Hepatocyte (in vitro differentiated cells): ENCODE measurements around the gene AREL1. TPM values are rescaled to one million over a fixed set of nuclear protein-coding genes. Genes with fewer than 3 reads are reported as not detected.
A peak's percentile ranks its signal among the peaks of the same experiment; 100 is the strongest.

ENCODE experiments used
- DNase-seq: peaks from one replicate; pipeline ENCODE4 v3.0.0-alpha.2; 2016; ENCODE audit warnings: low spot score
- H2AFZ ChIP-seq: fragments of 200-600 bp; sonication (generic); 2 replicates; pipeline ENCODE4 v1.6.0; 2016; ENCODE audit warnings: antibody characterized with exemption, mild to moderate bottlenecking
- H3K27ac ChIP-seq: fragments of 200-600 bp; sonication (generic); 2 replicates; pipeline ENCODE4 v1.5.1; 2016; ENCODE audit warnings: mild to moderate bottlenecking
- H3K27me3 ChIP-seq: fragments of 200-600 bp; sonication (generic); 2 replicates; pipeline ENCODE4 v1.6.1; 2016
- H3K36me3 ChIP-seq: fragments of 200-600 bp; sonication (generic); replicated peaks from 2 replicates; pipeline ENCODE4 v1.5.1; 2016; ENCODE audit warnings: low read depth; ENCODE audit not compliant: insufficient read depth
- H3K4me1 ChIP-seq: fragments of 200-600 bp; sonication (generic); 2 replicates; pipeline ENCODE4 v1.5.1; 2016; ENCODE audit warnings: mild to moderate bottlenecking, moderate library complexity; ENCODE audit not compliant: insufficient read depth
- H3K4me2 ChIP-seq: fragments of 200-600 bp; sonication (generic); 2 replicates; pipeline ENCODE4 v1.6.0; 2016
- H3K4me3 ChIP-seq: fragments of 200-600 bp; sonication (generic); 2 replicates; pipeline ENCODE4 v1.5.1; 2016; ENCODE audit warnings: mild to moderate bottlenecking
- H3K79me2 ChIP-seq: fragments of 200-600 bp; sonication (generic); 2 replicates; pipeline ENCODE4 v1.6.0; 2017; ENCODE audit warnings: mild to moderate bottlenecking
- H3K9me2 ChIP-seq: fragments of 200-600 bp; sonication (generic); replicated peaks from 2 replicates; pipeline ENCODE4 v1.6.0; 2017; ENCODE audit warnings: mild to moderate bottlenecking; ENCODE audit not compliant: insufficient read depth
- H3K9me3 ChIP-seq: fragments of 200-600 bp; sonication (generic); 2 replicates; pipeline ENCODE4 v1.5.1; 2016; ENCODE audit warnings: low read depth, mild to moderate bottlenecking
- H4K20me1 ChIP-seq: fragments of 200-600 bp; sonication (generic); 2 replicates; pipeline ENCODE4 v1.6.0; 2016; ENCODE audit warnings: mild to moderate bottlenecking; ENCODE audit not compliant: insufficient read depth, poor library complexity, severe bottlenecking
- CTCF ChIP-seq: fragments of 200-600 bp; sonication (generic); IDR thresholded peaks from 2 replicates; pipeline ENCODE4 v1.5.1; 2016; ENCODE audit warnings: antibody characterized with exemption, mild to moderate bottlenecking; ENCODE audit not compliant: poor library complexity
- EZH2 ChIP-seq: fragments of 200-600 bp; sonication (generic); IDR thresholded peaks from 2 replicates; pipeline ENCODE4 v1.6.1; 2016; ENCODE audit warnings: antibody characterized with exemption, mild to moderate bottlenecking, borderline replicate concordance
- EZH2phosphoT487 ChIP-seq: fragments of 200-600 bp; sonication (generic); IDR thresholded peaks from one replicate; pipeline ENCODE4 v1.6.1; 2018; ENCODE audit warnings: antibody characterized with exemption, mild to moderate bottlenecking, low read depth, moderate library complexity; ENCODE audit not compliant: unreplicated experiment, severe bottlenecking
- WGBS: methylation state at CpG from one replicate; pipeline ENCODE4 v1.1.6; 2016; ENCODE audit warnings: low lambda C conversion rate; ENCODE audit errors: missing lambda C conversion rate; 5-methylcytosine and 5-hydroxymethylcytosine counted together
- polyA plus RNA-seq: library from polyadenylated mRNA; unstranded; fragments of >200 nt; fragmentation: Nextera tagmentation; extraction: Ambion mirVana; gene quantifications from 2 replicates; pipeline ENCODE4 v1.2.1, GENCODE V29; 2016
- total RNA-seq: library from RNA; depleted of rRNA; stranded (reverse); fragments of >200 nt; gene quantifications from 2 replicates; pipeline ENCODE4 v1.2.3, GENCODE V29; 2014

Gene AREL1
- total and polyA plus RNA-seq, 2 experiments from 2014 or later = 11.4 to 31.7 TPM

DNA sequence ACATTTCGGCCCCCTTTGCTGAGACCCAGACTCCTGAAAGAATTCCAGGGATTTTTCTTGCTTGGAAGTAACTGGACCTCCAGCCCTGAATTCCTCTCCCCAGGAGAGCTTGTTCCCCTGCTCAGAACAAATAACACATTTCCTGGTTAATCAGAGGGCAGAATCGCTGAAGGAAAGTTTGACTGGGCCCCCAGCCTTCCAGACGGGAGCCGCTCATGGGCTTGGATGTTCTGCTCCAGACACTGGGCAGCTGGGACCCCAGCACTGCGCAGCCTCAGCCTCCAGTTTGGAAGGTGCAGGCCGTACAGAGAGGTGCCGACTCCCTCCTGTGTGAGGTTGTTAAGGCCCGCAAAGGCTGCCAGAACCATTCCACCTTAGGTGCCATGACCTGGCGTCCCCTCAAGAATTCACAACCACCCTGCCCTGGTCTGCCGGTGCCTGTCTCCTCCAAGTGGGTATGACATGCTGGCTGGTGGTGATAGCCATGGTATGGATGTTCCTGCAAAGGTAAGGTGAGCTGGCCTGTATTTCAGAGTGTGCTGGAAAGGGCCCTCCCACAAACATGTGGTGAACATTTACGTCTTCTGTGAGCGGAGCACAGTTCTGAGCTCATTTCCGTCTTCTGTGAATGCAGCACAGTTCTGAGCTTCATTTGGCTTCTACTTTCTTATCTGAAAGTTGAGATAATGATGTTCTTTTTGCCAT, 95.7 kb downstream of the AREL1 start:
- H3K4me3 ChIP-seq = no peak overlapping the region
- H3K27me3 ChIP-seq = peaks cover under 1% of the 10 kb centered on the region
- H3K4me1 ChIP-seq = peaks cover 25% of the 10 kb centered on the region
- WGBS = 80% methylated on average over 13 of the region's 13 CpGs
- H3K27ac ChIP-seq = peak overlapping the region; percentile 11
- no peaks in the 10 kb centered on the region for H3K36me3 ChIP-seq
- TF ChIP-seq CTCF = no peak
- no peak for TF ChIP-seq EZH2
- no peak for TF ChIP-seq EZH2phosphoT487
- no peaks in the 10 kb centered on the region for H3K9me2 ChIP-seq
- no peaks in the 10 kb centered on the region for H3K79me2 ChIP-seq
- no peak for DNase-seq
- H4K20me1 ChIP-seq = no peaks in the 10 kb centered on the region
- H2AFZ ChIP-seq = no peak overlapping the region
- H3K4me2 ChIP-seq = no peak overlapping the region
- no peaks in the 10 kb centered on the region for H3K9me3 ChIP-seq

DNA sequence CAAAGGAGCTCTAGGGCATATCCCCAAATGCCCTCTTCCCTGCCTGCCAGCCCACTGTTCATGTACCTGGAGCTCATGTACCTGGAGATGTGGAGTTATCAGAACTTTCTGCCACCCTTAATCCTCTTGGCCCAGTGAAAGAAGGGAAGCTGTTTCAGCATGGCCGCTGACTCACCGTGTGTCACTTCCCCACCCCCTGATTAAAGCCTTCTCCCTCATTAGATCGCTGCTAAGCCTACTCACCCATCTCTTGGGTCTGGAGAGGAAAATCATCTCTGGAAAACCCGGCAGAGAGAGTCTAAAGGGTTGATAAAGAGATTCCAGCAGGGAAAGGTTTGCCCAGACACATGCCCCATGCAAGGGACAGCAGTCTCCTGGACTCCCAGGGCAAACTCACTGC, 96.4 kb downstream of the AREL1 start:
- Histone ChIP-seq H2AFZ (no peak overlapping the region), H4K20me1 (no peaks in the 10 kb centered on the region), H3K4me1 (peaks cover 25% of the 10 kb centered on the region), H3K4me2 (no peak overlapping the region), H3K27ac (peak overlapping the region; percentile 11), H3K9me3 (no peaks in the 10 kb centered on the region), H3K27me3 (peaks cover 7% of the 10 kb centered on the region), H3K4me3 (no peak overlapping the region), H3K36me3 (no peaks in the 10 kb centered on the region), H3K79me2 (no peaks in the 10 kb centered on the region), H3K9me2 (no peaks in the 10 kb centered on the region)
- no peak for TF ChIP-seq EZH2
- no peak for TF ChIP-seq CTCF
- TF ChIP-seq EZH2phosphoT487 = no peak
- peak; percentile 61 for DNase-seq
- 48% methylated on average over 4 of the region's 4 CpGs for WGBS

GRCh38 chr14:74615735-74616134, 97.1 kb downstream of the AREL1 start:
- no peak for DNase-seq
- WGBS = 97% methylated on average over 14 of the region's 14 CpGs

More at GRCh38 chr14:74615735-74616134, 97.1 kb downstream of the AREL1 start:
- H3K4me1 ChIP-seq = peaks cover 25% of the 10 kb centered on the region
- H3K9me2 ChIP-seq = no peaks in the 10 kb centered on the region
- TF ChIP-seq EZH2 (no peak), CTCF (no peak), EZH2phosphoT487 (no peak)
- H3K4me3 ChIP-seq = no peak overlapping the region
- H2AFZ ChIP-seq = no peak overlapping the region
- H4K20me1 ChIP-seq = no peaks in the 10 kb centered on the region
- no peaks in the 10 kb centered on the region for H3K79me2 ChIP-seq
- H3K4me2 ChIP-seq = no peak overlapping the region
- peaks cover 15% of the 10 kb centered on the region for H3K27me3 ChIP-seq
- no peak overlapping the region for H3K27ac ChIP-seq
- H3K36me3 ChIP-seq = no peaks in the 10 kb centered on the region
- no peaks in the 10 kb centered on the region for H3K9me3 ChIP-seq
